GM21423 (cell line): ENCODE results near the gene ODAD3.
"Not testable (repeated sequence)": the region's sequence is repeated elsewhere in the genome, so short reads cannot be mapped to it uniquely, and the experiment has no call there.

Source experiments
- ATAC-seq: cut with Tn5 transposase; IDR thresholded peaks from one replicate; pipeline ENCODE4 v1.9.1; 2021; ENCODE audit warnings: mild to moderate bottlenecking, moderate library complexity; ENCODE audit not compliant: unreplicated experiment

Gene ODAD3

DNA sequence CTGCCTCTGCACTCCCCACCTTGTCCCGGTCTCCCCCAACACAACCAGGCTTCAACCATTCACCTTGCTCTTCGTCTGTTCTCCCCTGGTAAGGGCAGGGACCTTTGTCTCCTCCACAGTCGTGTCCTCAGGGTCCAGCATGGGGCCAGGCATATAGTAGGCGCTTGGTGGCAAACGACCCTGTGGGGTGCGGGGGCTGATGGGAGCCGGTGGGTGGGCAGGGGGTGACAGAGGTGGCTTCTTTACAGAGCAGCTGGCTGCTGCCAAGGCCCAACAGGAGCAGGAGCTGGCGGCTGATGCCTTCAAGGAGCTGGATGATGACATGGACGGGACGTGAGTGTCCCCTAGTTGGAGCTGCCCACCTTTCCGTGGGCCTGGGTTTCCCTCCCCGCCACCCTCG lies 10.2 kb upstream of the ODAD3 start:
- ATAC-seq: no peak

GRCh38 chr19:11444059-11444458 lies 9.1 kb upstream of the ODAD3 start:
- ATAC-seq: no peak

- ATAC-seq: no peak
Measured at GRCh38 chr19:11437955-11438354, 3.0 kb upstream of the ODAD3 start.

DNA sequence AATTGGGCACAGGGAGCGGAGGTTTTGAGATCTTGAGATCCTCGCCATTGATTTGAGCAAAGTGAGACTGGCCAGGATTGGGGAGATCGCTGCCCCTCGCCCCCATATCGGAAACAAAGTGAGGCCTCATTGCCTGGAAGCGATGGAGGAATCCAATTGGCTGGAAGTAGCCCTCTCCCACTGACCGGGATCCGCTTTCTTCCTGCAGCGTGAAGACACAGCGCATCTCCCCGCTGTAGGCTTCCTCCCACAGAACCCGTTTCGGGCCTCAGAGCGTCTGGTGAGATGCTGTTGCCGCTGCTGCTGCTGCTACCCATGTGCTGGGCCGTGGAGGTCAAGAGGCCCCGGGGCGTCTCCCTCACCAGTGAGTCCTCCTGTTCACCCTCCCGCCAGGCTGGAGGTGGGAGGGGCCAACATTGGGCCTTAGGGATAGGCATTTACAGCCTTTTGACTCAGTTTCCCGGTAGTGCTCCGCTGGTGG lies 952 bp upstream of the ODAD3 start:
- ATAC-seq: no peak

GRCh38 chr19:11434703-11435056 lies 241 bp downstream of the ODAD3 start:
- ATAC-seq: no peak

- ATAC-seq: not testable (repeated sequence)
Measured at GRCh38 chr19:11433526-11433925, 1.4 kb downstream of the ODAD3 start.

- ATAC-seq: no peak
Measured at GRCh38 chr19:11426656-11427055, 8.3 kb downstream of the ODAD3 start.

DNA sequence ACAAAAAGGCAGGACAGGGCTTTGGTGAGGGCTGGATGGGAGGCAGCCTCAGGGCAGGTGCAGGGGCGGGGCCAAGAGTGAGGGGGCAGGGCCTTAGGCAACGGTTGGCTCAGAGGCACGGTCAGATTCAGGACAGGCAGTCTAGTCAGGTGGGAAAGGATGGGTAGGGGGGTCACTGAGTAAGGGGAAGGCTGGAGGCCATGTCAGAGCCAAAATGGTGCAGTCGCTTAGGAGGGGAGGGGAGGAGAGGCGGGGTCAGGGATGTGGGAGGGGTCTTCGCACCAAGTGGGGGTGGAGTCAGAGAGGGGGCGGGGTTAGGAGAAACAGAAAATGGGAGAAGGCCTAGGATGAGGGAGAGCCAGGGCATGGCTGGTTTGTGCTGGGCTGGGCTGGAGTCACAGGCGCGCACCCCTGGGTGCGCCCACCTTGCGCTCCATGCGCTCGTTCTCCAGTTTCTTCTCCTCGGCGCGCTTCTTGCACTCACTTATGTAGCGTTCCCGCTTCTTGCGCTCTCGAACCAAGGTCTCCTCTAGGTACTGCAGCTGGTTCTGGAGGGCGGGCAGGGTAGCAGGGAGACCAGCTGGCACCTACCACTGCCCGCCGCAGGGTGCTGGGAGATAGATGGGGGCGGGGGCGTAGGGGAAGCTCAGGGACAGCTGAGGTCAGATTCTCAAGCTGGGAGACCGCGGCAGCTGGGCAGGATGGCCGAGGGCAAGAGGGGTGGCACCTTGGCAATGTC lies 9.0 kb downstream of the ODAD3 start:
- no peak for ATAC-seq

DNA sequence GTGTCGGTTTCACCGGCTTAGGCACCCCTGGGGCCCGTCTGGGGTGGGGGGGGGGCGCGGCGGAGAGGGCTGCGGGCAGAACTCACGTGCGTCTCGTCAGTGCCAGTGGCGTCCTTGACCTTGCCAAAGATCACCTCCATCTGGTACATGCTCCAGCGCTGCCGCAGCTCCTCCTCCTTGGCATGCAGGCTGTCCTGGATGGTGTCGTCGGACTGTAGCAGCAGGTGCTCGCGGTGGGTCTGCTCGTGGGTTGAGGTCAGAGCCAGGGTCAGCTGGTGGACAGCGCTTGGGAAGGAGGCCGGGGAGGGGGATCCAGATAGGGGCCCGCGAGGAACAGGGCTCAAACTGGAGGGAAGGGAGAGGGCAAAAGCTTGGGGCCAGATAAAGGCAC lies 11.1 kb downstream of the ODAD3 start:
- ATAC-seq: no peak

GRCh38 chr19:11423164-11423790 lies 11.6 kb downstream of the ODAD3 start:
- ATAC-seq: no peak

DNA sequence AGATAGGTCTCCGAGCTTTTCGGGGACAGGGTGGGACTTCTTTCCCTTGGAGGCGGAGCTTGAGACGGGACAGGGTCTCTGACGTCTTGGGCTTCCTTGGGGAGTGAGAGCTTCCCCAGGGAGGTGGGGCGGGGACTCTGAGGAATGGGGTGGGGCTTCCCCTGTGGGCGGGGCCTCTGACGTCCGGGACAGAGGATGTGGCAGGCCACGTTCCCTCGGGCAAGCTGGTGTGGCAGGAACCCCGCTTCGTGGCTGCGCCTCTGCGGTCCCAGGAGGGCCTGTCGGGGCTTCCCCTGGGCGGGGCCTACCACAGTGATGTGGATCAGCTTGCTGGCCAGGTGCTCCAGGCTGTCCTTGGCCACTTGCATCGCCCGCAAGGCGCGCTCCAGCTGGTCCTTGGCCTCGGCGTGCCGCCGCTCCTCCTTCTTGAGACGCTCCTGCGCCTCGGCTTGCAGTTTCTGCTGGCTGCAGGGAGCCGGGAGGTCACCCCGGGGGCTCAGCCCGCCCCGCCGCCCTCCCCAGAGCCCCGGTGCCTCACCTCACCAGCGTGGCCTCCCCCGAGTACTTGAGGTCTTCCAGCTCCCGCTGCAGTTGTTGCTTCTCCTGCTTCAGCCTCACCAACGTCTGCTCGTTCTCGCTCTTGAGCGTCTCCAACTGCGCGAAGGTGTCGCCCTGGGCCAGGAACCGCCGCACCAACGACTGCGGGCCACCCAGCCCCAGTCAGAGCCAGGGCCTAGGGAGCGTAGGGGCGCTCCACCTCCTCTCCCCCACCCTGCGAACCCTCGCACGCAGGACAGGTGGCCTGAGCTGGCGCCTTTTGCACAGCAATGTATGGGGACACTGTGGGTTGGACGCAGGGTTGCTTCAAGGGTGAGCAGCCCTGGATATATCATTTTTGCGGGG lies 12.5 kb downstream of the ODAD3 start:
- peak; percentile 74 for ATAC-seq

DNA sequence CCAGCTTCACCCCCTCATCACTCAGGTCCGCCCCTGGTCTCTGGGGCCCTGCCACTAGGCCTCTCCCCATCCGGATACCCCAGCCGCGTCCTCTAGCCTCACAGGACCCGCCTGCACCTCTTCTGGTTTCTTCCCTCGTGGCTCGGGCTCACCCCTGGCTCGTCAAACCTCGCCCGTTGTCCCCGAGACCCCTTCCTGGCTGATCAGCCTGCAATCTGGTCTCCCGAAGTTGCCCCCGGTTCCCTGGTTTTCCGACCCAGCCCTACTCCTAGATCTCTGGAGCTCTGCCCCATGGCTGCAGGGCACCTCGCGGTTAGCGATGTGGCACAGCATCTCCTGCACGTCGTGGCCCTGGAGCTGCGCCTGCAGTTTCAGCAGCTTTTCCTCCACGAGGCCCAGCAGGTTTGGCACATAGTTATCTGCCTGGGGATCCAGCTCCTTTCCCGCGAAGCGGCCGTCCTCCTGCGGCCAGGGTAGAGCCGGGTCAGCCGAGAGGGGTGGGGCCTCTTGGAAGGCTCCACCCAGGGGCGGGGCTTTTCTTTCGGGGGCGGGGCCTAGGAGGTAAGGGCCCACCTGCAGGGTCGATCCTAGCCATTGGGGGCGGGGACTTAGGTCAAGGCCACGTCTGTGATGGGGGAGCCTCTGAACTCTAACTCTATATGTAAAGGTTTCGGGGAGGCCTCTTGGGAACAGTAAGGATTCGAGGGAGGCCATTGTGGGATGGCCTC lies 13.4 kb downstream of the ODAD3 start:
- peak; percentile 25 for ATAC-seq

DNA sequence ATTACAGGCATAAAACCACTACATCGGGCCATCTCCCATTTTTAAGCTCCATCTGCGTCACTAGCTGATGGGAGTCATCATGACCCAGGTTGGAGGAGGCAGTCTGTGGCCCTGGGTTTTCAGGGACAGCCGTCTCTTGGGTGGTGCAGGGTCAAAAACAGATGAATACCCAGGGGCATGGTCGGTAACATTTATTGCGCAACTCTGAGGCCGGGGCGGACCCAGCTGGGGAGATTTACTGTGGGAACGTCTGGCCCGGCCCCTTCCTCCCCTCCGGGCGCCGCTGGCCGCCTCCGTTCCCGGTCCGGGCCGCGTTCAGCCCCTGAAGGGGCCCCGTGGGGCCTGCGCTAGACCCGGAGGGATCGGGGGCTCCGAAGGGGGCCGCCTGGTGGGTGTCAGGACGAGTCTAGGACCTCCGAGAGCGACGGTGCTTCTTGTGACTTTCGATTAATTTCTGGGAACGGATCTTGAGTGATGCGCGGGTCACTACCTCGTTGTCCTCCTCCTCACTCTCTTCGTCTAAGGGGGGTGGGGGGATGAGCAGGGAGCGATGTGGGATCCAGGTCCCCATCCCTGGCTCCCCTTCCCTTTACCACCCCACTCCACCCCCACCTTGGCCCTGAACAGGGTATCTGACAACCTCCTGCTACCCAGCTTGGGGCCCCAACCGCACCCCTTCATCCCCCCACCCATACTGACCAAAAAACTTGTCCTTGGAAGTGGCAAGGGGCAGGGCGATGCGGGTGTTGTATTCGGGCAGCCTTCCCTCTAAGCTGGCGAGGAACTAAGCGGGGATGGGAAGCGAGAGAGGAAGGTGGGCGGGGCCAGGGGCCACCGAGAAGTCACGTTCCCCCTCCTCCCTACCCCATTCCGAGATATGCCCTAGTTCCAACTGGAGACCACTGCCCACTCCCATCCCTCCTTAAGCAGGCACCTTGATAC lies 14.2 kb downstream of the ODAD3 start:
- ATAC-seq: no peak

DNA sequence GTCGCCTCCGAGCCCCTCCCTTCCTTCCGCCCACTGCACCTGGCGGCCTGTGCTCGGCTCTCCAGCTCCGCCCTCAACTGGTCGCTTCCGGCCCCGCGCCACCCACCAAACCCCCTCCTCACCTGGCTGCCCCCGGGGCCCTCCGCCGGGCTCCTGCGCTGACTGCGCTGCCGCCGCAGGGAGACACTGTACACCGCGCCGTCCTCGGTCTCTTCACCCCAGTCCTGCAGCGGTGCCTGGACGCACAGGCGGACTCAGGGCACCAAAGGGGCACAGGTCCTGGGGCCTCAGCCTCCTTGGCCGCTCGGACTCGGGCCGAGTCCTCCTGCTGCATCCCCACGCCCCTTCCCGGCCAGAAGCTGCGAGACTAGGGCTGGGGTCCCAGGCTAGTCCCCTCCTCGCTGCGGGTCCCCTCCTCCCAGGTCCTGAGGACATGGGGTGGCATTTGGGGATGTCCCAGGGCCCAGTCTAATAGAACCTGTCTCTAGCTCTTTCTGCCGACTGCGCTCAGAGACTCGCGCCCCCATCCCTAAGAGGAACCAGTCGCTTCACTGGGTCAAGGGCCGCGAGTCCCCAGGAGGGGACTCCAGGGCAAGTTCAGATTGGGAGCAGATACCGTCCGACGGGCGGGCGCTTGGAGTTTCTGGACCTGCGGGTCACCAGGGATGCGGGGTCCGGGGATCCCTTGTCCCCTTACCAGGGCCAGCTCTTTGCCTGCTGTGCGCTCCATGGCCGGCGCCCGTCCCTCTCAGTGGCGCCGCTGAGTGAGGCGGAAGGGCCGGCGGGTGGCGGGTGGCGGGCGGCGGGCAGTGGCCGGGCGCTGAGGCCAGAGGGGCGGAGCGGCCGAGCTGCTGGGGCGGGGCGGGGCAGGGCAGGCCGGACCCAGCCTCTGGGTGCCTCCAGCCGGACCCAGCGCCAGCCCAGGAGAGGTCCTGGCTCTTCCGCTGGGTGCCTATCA lies 16.1 kb downstream of the ODAD3 start, which contains the start of gene RGL3:
TSS of gene RGL3 (minus strand) at position 766 of the 958 bp plus-strand sequence. CDS start at position 730, 36 bp downstream.
- ATAC-seq: no peak

GRCh38 chr19:11418094-11418548 lies 16.8 kb downstream of the ODAD3 start:
- ATAC-seq: no peak

DNA sequence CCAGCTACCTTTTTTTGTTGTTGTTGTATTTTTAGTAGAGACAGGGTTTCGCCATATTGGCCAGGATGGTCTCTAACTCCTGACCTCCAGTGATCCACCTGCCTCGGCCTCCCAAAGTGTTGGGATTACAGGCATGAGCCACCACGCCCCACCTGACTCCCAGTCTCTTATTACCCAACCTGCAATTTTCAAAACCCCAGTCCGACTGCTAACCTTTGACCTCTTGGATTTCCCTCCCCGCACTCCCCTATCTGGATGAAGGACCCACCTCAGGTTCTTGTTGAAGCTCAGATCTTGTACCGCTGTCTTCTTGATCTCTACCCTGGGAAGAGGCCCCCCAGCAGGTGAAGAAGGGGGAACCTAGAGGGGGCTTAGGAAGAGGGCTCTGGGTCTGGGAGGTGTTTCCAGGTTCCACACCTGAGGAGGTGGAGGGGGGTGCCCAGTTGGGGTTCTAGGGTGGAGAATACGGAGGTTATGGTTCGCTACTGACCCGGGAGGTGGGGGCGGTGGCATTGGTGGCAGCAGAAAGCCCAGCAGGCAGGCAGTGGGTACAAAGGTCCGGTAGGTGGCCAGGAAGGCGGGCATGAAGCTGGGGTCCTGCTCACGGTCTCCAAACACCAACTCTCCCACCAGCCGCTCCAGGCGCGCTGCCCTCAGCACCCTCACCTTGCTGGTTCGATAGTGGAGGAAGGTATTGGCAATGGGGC lies 18.4 kb downstream of the ODAD3 start:
- ATAC-seq: no peak

- no peak for ATAC-seq
Measured at GRCh38 chr19:11414544-11414943, 20.4 kb downstream of the ODAD3 start.

DNA sequence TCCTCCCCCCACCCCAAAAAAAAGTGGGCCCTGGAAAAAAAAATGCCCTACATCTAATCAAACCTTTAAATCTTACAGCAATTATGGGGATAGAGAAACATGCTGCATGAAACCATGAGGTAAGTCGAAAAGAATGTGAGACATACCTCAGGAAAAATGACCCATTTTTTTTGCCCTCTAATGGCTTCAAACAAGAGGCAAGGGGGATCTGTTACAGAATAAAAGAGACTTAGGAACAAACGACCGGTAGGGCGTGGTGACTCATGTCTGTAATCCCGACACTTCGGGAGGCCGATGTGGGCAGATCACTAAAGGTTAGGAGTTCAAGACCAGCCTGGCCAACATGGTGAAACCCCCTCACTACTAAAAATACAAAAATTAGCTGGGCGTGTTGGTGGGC lies 24.2 kb downstream of the ODAD3 start:
- no peak for ATAC-seq
